ENCODE data around the gene DGCR2. TPM values are rescaled to one million over a fixed set of nuclear protein-coding genes. Genes with fewer than 3 reads are reported as not detected.
"Not testable (repeated sequence)": the region's sequence is repeated elsewhere in the genome, so short reads cannot be mapped to it uniquely, and the experiment has no call there.

The DGCR2 gene
- polyA plus RNA-seq, 4 donors: 69.0 to 75.9 (median 71.2) TPM

DNA sequence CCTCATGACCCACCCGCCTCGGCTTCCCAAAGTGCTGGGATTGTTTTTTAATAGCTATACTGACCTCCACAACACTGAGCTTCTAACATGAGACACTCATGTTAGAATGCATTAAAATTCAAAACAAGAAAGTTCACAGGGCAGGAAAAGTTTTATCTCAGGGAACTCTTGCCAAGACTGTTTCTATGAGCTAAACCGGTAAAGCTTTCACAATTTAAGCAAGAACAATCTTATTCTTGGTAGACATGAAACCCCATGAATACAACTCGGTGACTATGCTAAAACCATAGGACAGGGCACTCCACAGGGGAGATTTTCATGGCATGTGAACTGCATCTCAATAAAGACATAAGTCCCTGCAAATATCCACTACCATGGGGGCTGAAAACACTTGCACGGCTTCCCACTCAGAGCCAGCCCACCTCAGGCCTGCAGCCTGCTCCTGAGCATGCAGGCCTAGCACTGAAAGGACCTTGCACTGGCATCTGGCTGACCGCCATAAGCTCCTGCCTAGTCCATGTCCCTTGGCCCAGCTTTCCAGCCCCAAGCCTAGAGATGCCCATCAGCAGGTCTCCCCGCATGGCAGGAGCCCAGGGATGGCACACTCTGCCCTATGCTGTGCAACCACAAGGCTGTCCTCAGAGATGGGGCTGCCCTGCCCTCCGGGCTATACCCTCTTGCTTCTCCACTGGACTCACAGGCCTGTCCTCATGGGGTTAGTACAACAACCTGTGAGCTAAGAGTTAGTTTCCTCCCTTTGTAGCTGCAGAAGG lies 58.4 kb downstream of the DGCR2 start:
- no peak for DNase-seq (ENCODE audit: low read depth in 4 of 4, low spot score in 3 of 4)

DNA sequence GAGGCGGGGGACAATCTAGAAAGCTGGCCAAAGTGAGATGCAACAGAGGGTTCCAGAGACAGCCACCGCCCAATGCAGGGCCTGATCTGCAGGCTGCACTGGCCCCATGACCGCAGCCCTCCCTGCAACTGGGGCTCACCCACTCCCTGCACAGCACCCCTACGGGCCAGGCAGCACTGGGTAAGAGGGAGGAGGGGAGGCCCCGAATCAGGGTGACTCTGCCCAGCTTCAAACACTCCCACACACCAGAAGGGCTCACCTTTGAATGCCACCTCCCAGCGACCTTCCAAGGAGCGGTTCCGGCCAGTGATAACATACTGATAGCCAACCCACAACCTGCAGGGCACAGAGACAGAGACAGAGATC lies 59.3 kb downstream of the DGCR2 start:
- no peak for DNase-seq (ENCODE audit: low read depth in 4 of 4, low spot score in 3 of 4)

DNA sequence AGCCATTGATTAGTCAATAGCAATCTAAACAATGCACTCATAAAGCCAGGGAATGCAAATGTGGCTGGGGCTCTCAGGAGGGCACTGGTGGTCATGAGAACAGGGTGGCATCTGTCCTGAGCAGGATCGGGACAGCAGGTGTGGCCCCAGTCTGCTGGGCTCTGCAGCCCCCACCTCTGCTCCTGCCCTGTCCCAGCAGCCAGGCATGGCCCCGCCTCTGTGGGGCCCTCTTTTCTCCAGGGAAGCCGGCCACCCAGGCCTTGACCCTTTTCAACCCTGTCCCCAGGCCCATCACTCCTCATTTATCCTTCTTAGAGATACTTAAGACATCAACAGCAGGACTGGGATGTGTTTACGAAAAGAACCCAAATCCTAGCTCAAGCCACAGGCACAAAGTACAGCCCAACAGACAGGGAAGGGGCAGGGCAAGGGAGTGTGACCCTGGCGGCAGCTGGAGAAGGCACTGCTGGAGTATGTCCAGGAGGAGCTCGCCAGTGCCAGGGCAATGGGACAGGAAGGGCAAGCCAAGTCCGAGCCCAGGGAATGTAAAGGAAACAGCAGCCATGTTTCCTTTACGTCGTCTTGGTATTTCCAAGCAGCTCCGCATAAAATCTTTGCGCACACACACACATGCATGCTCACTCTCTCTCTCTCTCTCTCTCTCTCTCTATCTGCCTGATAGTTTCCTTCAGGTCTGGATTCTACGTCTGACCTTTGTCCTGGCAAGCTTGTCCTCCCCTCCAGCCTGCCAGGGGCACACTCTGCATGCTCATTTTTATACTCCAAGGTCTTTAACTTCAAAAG lies 59.9 kb downstream of the DGCR2 start:
- DNase-seq (ENCODE audit: low read depth in 4 of 4, low spot score in 3 of 4): no peak

DNA sequence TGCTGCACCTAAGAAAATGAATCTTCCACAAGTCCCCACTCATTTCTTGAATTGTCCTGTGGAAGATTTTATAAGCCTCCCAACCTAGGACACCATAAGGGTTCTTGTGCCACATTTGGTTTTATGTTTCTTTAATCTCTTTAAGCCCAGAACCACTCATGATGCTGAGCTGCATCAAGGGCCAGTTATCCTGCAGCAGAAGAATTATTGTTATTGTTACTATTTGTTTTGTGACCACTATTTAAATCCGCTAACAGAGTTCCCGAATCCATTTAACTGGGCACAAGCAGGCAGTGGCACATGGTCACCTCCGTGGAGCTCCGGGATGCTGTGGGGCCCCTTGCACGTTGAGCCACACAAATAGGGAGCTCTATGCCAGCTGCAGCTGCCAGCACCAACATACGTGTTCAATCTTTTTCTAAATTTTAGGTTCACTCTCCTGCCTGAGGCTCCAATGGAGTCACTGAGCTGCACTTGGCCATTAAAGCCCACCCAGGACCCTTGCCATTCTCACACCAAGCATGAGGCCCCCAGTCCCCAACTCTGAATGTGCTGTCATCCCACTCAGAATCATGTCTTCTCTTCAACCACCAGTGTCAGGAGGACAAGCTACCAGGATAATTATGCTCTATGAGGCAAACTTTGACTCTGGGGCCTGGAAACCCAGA lies 60.6 kb downstream of the DGCR2 start:
- DNase-seq (ENCODE audit: low read depth in 4 of 4, low spot score in 3 of 4): no peak

DNA sequence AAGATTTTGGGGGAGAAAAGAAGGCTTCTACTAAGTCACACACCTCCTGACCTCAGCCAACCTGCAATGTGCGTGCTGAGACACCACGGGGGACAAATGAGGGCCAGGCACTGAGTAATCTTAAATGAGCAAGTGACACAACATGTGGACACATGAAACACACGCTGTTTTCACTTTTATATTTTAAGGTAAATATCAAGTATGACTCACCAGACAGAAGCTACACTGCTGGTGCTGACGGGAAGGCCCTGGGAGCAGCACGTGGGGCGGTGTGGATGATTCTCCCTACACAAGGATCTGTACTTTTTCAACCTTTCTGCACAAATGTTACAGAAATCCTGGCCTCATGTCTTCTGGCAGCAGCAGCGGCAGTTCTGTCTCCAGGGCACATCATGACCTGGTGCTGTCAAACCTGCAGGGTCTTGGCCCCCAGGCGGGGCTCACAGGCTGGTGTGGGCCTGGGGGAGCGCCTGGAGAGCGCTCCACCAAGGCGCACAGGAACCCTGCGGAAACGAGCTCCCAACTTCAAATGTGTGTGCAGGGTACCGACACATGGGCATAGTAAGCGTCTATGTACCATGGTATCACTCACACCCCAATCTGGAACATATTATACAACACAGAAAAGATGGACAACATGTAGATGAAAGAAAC lies 61.7 kb downstream of the DGCR2 start:
- no peak for DNase-seq (ENCODE audit: low read depth in 4 of 4, low spot score in 3 of 4)

DNA sequence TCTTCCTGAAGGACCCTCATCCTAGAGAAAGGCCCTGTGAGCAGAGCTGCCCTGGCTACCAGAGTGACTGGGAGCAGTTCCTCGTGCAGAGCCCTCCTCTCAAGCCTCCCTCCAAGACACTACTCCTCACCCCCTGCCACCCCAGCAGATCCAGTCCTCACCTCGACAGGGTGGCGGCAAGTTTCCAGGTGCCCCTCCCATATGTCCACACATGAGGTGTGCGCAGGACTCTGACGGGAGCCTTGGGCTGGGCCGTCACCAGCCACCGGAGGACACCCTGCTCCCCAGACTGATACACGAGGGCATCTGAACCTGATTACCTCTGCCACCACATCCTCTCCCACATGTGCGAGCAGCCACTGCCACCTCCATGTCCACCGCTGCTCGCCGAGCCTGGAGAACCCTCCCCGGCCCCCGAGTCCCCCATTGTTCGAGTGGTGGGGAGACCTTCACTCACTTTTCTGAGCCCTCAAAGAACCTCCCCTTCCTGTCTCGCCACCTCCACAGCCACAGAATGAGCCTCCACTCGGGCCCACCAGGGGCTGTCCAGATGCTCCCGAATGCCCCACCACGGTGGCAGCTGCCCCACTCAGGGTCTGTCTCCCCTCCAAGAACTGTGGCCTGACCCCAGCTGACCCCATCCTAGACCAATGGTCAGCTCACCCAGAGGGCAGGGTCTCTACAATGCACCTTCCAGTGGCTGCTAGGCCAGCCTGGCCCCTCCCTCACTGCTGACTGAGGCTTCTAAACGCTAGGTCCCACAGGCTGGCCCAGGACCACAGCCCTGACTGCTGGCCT lies 62.5 kb downstream of the DGCR2 start:
- no peak for DNase-seq (ENCODE audit: low read depth in 4 of 4, low spot score in 3 of 4)

DNA sequence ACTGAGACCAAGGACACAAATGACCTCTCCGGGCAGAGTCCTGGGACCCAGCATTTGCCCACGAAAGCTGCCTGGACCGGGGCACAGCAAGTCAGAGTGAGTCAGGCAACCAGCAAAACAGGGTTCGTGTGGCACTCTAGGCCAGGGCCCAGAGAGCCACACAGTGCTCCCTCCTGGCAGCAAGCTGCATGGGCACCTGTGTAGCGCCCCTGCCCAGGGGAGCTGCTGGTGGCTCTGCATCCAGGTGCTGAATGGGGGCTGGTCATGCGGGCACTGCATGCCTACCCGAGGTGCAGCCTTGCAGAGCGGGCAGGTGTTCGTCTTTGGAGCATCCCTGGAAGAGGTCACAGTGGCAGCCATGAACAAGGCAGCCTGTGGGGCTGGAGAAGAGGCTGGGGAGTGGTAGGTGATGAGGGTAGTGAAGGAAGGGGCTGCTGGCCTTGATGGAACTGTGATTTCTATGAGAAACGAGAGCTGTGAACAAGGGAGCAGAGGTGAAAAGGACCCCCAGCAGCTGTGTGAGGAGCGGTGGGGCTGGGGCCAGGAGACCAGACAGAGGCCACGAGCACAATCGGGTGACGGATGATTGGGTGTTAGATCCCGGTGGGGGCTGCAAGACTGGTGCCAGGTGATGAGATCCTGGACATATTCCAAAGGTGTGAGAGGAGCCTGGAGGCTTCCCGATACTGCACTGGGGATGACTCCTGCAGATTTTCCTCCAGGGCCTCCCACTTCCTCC lies 63.3 kb downstream of the DGCR2 start:
- no peak for DNase-seq (ENCODE audit: low read depth in 4 of 4, low spot score in 3 of 4)

DNA sequence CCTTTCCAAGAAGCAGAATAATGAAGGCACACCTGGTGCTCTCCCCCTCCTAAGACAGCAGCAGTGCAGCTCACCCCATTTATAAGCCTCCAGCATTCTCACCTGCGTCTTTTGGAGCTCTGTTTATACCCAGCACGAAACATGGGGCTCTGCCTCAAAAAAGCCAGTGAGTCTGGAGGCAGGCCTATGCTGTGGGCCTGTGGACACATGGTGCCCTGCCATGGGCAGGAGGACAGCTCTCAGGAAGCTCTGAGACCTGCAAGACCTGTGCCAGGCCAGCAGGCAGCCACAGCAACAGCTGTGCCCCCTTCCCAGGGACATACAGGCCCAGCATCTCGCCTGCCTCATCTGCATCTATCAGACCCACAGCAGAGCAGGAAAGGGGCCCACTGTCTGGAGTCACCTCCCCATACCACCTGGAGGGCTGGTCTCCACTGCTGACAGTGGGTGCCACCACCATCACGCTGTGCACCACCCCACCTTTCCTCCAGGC lies 64.2 kb downstream of the DGCR2 start:
- DNase-seq (ENCODE audit: low read depth in 4 of 4, low spot score in 3 of 4): no peak

DNA sequence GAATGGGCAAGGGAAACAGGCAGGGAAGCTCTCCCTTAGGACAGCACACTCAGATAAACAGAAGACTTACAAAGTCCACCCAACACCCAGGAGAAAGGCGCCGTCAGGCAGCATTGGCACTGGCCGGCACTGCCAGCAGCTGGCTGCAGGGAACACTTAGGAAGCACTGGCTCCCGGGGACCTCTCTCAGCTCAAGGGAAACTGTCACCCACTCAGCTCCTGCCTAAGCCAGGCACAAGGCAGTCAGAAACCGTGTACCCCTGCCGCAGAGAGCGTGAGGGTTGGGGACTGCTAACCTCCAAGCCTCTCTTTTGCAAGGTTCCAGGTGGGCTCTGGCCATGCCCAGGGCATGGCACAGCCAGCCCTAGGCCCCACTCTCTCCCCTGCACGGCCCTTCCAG lies 64.7 kb downstream of the DGCR2 start:
- DNase-seq (ENCODE audit: low read depth in 4 of 4, low spot score in 3 of 4): no peak

DNA sequence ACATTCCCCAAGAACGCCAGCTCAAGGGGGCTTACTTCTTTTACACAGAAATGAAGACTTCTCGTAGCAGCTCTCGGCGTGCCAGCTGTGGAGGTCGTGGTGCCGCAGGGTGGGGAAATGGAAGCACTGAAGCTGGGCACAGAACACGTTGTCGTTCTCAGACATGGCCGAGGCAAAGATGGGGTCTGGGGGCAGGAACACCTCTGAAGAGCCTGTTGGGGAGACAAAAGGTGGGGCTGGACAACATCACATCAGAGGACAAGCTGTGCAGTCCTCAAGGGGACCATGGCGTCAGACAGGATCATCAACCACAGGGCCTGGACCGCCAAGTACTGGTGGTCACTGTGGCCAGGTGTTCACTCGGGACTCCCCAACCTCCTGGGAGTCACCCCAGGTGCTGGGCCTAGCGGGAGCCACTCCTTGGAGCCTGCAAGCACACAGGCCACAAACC lies 65.2 kb downstream of the DGCR2 start:
- no peak for DNase-seq (ENCODE audit: low read depth in 4 of 4, low spot score in 3 of 4)

DNA sequence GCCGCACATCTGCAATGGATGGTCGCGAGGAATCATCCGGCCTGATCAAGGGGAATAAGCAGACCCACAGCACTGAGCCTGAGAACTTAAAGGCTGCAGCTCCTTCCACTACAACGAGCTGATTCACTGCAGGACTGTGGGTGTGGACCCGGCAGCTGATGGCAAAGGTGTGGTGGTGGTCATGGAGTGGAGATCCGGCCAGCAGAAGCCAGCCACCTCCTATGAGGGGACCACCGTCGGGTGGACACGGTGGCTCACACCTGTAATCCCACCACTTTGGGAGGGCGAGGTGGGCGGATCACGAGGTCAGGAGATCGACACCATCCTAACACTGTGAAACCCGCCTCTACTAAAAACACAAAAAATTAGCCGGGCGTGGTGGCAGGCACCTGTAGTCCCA lies 66.4 kb downstream of the DGCR2 start:
- no peak for DNase-seq (ENCODE audit: low read depth in 4 of 4, low spot score in 3 of 4)

DNA sequence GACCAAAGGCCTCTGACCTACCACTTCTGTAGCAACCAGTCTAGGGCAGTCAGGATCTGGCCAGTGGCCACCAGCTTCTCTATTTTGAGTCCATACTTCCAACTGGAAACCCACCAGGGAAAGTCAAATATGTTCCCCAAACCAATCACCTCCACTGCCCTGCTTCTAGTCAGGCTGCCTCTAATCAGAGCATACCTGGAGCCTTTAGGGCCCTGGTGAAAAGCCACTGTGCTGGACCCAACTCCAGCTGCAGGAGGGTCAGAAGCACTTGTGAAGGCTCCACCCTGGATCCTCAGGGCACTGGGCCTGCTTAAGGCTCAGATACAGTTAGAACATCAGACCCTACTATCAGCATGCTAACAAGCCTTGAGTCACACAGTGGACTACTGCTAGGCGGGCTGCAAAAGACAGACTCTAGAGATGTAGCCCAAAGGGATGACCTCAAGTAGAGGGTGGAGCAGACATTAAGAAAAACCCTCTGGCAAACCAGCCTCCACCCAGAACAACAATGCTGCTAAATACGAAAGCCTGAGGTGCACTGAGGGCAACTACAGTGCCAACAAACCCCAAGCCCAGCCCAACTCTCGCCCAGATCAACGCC lies 69.2 kb downstream of the DGCR2 start:
- DNase-seq (ENCODE audit: low read depth in 4 of 4, low spot score in 3 of 4): no peak

DNA sequence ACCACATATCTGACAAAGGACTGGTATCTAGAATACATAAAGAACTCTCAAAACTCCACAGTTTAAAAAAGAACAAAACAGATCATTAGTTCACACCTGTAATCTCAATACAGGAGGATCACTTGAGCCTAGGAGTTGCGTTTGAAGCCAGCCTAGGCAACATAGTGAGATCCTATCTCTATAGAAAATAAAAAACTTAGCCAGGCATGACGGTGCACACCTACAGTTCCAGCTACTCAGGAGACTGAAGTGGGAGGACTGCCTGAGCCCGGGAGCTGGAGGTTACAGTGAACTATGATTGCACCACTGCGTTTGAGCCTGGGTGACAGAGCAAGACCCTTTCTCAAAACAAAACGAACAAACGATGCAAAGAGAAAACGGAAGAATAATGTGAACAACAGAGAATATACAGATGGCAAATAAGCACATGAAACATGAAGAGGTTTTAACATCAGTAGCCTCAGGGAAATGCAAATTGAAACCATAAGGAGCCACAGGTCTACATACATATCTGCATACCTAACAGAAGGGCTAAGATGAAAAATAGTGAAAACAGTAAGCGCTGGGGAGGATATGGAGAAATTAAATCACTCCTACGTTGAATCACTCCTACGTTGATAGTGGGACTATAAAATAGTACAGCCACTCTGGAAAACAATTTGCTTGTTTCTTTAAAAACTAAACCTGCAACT lies 70.7 kb downstream of the DGCR2 start:
- DNase-seq (ENCODE audit: low read depth in 4 of 4, low spot score in 3 of 4): no peak

DNA sequence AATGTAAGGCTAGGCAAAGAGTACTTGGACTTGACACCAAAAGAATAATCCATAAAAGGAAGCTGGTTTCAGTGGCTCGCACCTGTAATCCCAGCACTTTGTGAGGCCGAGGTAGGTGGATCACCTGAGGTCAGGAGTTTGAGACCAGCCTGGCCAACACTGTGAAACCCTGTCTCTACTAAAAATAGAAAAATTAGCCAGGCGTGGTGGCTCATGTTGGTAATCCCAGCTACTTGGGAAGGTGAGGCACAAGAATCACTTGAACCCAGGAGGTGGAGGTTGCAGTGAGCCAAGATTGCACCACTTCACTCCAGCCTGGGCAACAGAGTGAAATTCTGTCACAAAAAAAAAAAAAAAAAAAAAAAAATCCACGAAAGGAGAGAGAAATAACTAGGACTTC lies 71.4 kb downstream of the DGCR2 start:
- not testable (repeated sequence) for DNase-seq (ENCODE audit: low read depth in 4 of 4, low spot score in 3 of 4)

DNA sequence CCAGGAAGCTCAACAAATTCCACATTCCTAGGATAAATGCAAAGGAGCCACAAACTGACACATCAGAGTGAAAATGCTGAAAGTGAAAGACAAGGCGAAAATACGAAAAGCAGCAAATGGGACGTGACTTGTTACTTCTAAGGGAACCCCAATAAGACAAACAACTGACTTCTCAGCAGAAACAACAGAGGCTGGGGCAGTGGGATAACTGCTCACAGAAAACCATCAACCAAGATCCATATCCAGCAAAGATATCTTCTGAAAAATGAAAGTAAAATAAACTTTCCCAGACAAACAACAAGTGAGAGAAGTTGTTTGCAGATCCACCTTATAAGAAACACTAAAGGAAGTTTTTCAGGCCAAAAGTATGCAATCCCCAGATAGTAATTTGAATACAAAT lies 72.1 kb downstream of the DGCR2 start:
- DNase-seq (ENCODE audit: low read depth in 4 of 4, low spot score in 3 of 4): no peak

DNA sequence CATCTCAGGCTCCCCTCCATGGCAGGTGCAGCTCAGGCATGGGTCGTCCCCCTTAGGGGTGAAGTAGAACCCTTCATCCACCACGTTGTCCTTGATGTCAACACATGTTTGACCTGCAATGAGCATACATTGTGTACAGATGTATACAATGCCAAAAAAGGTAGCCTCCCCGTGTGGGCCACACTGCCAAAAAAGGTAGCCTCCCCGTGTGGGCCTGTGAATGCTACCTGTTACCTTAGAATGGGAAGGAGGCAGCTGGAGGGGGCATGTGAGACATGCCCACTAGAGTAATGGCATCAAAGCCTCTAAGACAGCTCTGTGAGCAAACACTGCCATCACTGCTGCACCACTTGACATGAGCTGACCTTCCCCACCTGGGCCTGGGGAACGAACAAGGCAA lies 73.7 kb downstream of the DGCR2 start:
- no peak for DNase-seq (ENCODE audit: low read depth in 4 of 4, low spot score in 3 of 4)

DNA sequence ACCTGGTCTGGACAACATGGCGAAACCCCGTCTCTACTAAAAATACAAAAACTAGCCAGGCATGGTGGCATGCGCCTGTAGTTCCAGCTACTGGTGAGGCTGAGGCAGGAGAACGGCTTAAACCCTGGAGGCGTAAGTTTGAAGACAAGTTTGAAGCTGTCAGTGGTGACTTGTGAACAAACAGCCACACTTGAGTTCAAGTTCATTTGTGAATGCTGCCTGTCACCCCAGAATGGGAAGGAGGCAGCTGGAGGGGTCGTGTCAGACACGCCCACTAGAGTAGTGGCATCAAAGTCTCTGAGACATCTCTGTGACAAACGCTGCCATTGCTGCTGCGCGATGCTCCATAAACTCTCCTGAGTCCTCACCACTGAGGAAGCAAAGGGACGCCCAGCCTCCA lies 74.2 kb downstream of the DGCR2 start:
- DNase-seq (ENCODE audit: low read depth in 4 of 4, low spot score in 3 of 4): no peak

Data from left renal pelvis (tissue), 4 donors.